Skeletal muscle satellite cell (primary cell): ENCODE measurements around the gene SH3BP1. TPM values are rescaled to one million over a fixed set of nuclear protein-coding genes. Genes with fewer than 3 reads are reported as not detected.

Experiments used
- small RNA-seq: library from RNA; depleted of rRNA; stranded (forward); fragments of <200 nt; gene quantifications from one replicate; pipeline ENCODE3, GENCODE V24; 2012

The SH3BP1 gene

Small RNA genes within 50 kb of the gene (small RNA-seq; reads per million reads assigned to genes)
- gene RN7SL385P, result not detected
